SK-N-SH (cell line): Measurements from ENCODE around the gene ZFAND2A. TPM values are rescaled to one million over a fixed set of nuclear protein-coding genes. Genes with fewer than 3 reads are reported as not detected.

Experiments used
- CTCF ChIA-PET: fragments of 300-600, 350-600 bp; formaldehyde crosslinking; extraction: SDS; loops from one replicate; lab custom pipeline; 2021; lab: Yijun Ruan, JAX
- POLR2A ChIA-PET: fragments of 350-600 bp; sonication (Branson Sonifier 250); formaldehyde crosslinking; extraction: SDS; loops from one replicate; lab custom pipeline; 2020; ENCODE audit warnings: antibody characterized with exemption, inconsistent platforms; lab: Yijun Ruan, JAX
- DNase-seq: peaks from one replicate; pipeline ENCODE4 v3.0.0; 2012
- H2AFZ ChIP-seq: fragments of 200-600 bp; sonication (generic); 2 replicates; pipeline ENCODE4 v1.8.1; 2016; ENCODE audit warnings: antibody characterized with exemption, mild to moderate bottlenecking, low read depth
- H3F3A ChIP-seq: fragments of 200-600 bp; sonication (generic); replicated peaks from 2 replicates; pipeline ENCODE3; 2016; ENCODE audit warnings: antibody characterized with exemption, mild to moderate bottlenecking; ENCODE audit not compliant: insufficient read depth
- H3K27ac ChIP-seq, 2 experiments: fragments of 200-500 bp in 1 of 2; fragments of 200-600 bp in 1 of 2; sonication (Bioruptor generic) in 1 of 2; sonication (generic), shearing (Covaris generic) in 1 of 2; 2 replicates each; pipeline versions ENCODE4 v1.5.1 to v1.6.1; 2014 to 2016; ENCODE audit warnings: low read depth in 2 of 2, inconsistent platforms in 1 of 2, low read length in 1 of 2, mild to moderate bottlenecking in 1 of 2, mixed read lengths in 1 of 2
- H3K27me3 ChIP-seq: fragments of 200-600 bp; sonication (generic), shearing (Covaris generic); 2 replicates; pipeline ENCODE4 v1.6.1; 2016; ENCODE audit warnings: mixed run types; ENCODE audit not compliant: insufficient read depth
- H3K36me3 ChIP-seq, 2 experiments: fragments of 200-500 bp in 1 of 2; fragments of 200-600 bp in 1 of 2; sonication (Bioruptor generic) in 1 of 2; sonication (generic) in 1 of 2; replicated peaks in 1 of 2; 2 replicates each; pipeline versions ENCODE3 to v1.5.1; 2014 to 2016; ENCODE audit warnings: low read length in 1 of 2, mild to moderate bottlenecking in 1 of 2; ENCODE audit not compliant: insufficient read depth in 2 of 2, control insufficient read depth in 1 of 2
- H3K4me1 ChIP-seq, 2 experiments: fragments of 200-500 bp in 1 of 2; fragments of 200-600 bp in 1 of 2; sonication (Bioruptor generic) in 1 of 2; sonication (generic), shearing (Covaris generic) in 1 of 2; 2 replicates each; pipeline versions ENCODE4 v1.5.1 to v1.6.1; 2014 to 2016; ENCODE audit warnings: low read depth in 1 of 2, low read length in 1 of 2, mixed run types in 1 of 2; ENCODE audit not compliant: insufficient read depth in 2 of 2, control insufficient read depth in 1 of 2
- H3K4me2 ChIP-seq: fragments of 200-600 bp; sonication (generic), shearing (Covaris generic); 2 replicates; pipeline ENCODE4 v1.6.1; 2017; ENCODE audit warnings: mixed run types
- H3K4me3 ChIP-seq, 2 experiments: fragments of 200-500 bp in 1 of 2; fragments of 200-600 bp in 1 of 2; sonication (Bioruptor generic) in 1 of 2; sonication (generic), shearing (Covaris generic) in 1 of 2; 2 replicates each; pipeline versions ENCODE4 v1.5.1 to v1.8.1; 2014 to 2016; ENCODE audit warnings: low read depth in 2 of 2, inconsistent platforms in 1 of 2, low read length in 1 of 2, mild to moderate bottlenecking in 1 of 2, mixed read lengths in 1 of 2, moderate library complexity in 1 of 2
- H3K79me2 ChIP-seq: fragments of 200-600 bp; sonication (generic); 2 replicates; pipeline ENCODE4 v1.8.1; 2017; ENCODE audit warnings: mild to moderate bottlenecking; ENCODE audit not compliant: insufficient read depth
- H3K9ac ChIP-seq: fragments of 200-600 bp; sonication (generic); 2 replicates; pipeline ENCODE4 v1.6.1; 2017; ENCODE audit warnings: mixed run types
- H3K9me2 ChIP-seq: fragments of 200-600 bp; sonication (generic); 2 replicates; pipeline ENCODE4 v1.6.1; 2017; ENCODE audit warnings: mixed run types
- H3K9me3 ChIP-seq: fragments of 200-600 bp; sonication (generic); 2 replicates; pipeline ENCODE4 v1.6.1; 2017; ENCODE audit warnings: mixed run types, mild to moderate bottlenecking, moderate library complexity
- H4K20me1 ChIP-seq: fragments of 200-600 bp; sonication (generic); 2 replicates; pipeline ENCODE4 v1.6.1; 2017; ENCODE audit warnings: mild to moderate bottlenecking, mixed run types; ENCODE audit not compliant: insufficient read depth
- EZH2phosphoT487 ChIP-seq: fragments of 200-600 bp; sonication (generic); IDR thresholded peaks from 2 replicates; pipeline ENCODE4 v1.6.1; 2017; ENCODE audit warnings: low read depth, mixed run types, mild to moderate bottlenecking, antibody characterized with exemption, moderate library complexity, borderline replicate concordance
- FOSL2 ChIP-seq: IDR thresholded peaks from 2 replicates; pipeline ENCODE4 v1.4.0; 2012; ENCODE audit warnings: low read depth, mild to moderate bottlenecking, moderate library complexity, borderline replicate concordance
- FOXM1 ChIP-seq: IDR thresholded peaks from 2 replicates; pipeline ENCODE4 v1.4.0; 2012; ENCODE audit warnings: low read depth, mild to moderate bottlenecking
- JUND ChIP-seq: IDR thresholded peaks from 2 replicates; pipeline ENCODE4 v1.4.0; 2012
- MXI1 ChIP-seq: IDR thresholded peaks from 2 replicates; pipeline ENCODE4 v1.6.1; 2012; ENCODE audit warnings: mild to moderate bottlenecking, low read depth, low read length, improper control_type of control experiment
- RCOR1 ChIP-seq: fragments of 150-350 bp; IDR thresholded peaks from 2 replicates; pipeline ENCODE4 v1.6.1; 2017; ENCODE audit warnings: antibody characterized with exemption, low read length
- SIN3A ChIP-seq: IDR thresholded peaks from 2 replicates; pipeline ENCODE4 v1.6.1; 2012; ENCODE audit warnings: low read depth, mild to moderate bottlenecking, low read length, moderate library complexity, borderline replicate concordance
- SMC3 ChIP-seq: IDR thresholded peaks from 2 replicates; pipeline ENCODE4 v1.6.1; 2012; ENCODE audit warnings: low read depth, low read length, improper control_type of control experiment
- TEAD4 ChIP-seq: IDR thresholded peaks from 2 replicates; pipeline ENCODE4 v1.4.0; 2012; ENCODE audit warnings: mild to moderate bottlenecking, borderline replicate concordance; ENCODE audit not compliant: insufficient read depth
- YY1 ChIP-seq: IDR thresholded peaks from 2 replicates; pipeline ENCODE4 v1.4.0; 2012; ENCODE audit warnings: low read depth, mild to moderate bottlenecking
- WGBS: methylation state at CpG from one replicate; pipeline ENCODE4 v1.1.6; 2017; ENCODE audit warnings: low lambda C conversion rate; 5-methylcytosine and 5-hydroxymethylcytosine counted together
- polyA plus RNA-seq, 3 experiments: library from polyadenylated mRNA; depleted of rRNA; stranded (reverse); fragments of >200 nt; gene quantifications; 2 replicates each; pipeline ENCODE4 v1.2.3, GENCODE V29; 2012
- TF ChIP-seq, protein P1 (sequence below): IDR thresholded peaks from 2 replicates; pipeline ENCODE4 v1.6.1; 2012; ENCODE audit warnings: mild to moderate bottlenecking, low read depth, low read length, moderate library complexity
- TF ChIP-seq, protein P2 (sequence below): IDR thresholded peaks from 2 replicates; pipeline ENCODE4 v1.4.0; 2012; ENCODE audit warnings: low read depth, borderline replicate concordance
- TF ChIP-seq, protein P3 (sequence below): fragments of 200-600 bp; sonication (generic); IDR thresholded peaks from 2 replicates; pipeline ENCODE4 v1.6.1; 2017; ENCODE audit warnings: antibody characterized with exemption, mild to moderate bottlenecking, moderate library complexity
- TF ChIP-seq, protein P4 (sequence below): fragments of 150-350 bp; IDR thresholded peaks from 2 replicates; pipeline ENCODE4 v1.6.1; 2017; ENCODE audit warnings: antibody characterized with exemption, low read length, low read depth, borderline replicate concordance
- TF ChIP-seq, protein P5 (sequence below): IDR thresholded peaks from 2 replicates; pipeline ENCODE4 v1.4.0; 2012; ENCODE audit warnings: low read depth
- TF ChIP-seq, protein P6 (sequence below): fragments of 150-350 bp; IDR thresholded peaks from 2 replicates; pipeline ENCODE4 v1.6.1; 2016; ENCODE audit warnings: mild to moderate bottlenecking, low read depth, low read length

The ZFAND2A gene
- polyA plus RNA-seq, 1 of the 3 experiments (the other 2 are of a cell fraction), result 38.9 TPM

DNA sequence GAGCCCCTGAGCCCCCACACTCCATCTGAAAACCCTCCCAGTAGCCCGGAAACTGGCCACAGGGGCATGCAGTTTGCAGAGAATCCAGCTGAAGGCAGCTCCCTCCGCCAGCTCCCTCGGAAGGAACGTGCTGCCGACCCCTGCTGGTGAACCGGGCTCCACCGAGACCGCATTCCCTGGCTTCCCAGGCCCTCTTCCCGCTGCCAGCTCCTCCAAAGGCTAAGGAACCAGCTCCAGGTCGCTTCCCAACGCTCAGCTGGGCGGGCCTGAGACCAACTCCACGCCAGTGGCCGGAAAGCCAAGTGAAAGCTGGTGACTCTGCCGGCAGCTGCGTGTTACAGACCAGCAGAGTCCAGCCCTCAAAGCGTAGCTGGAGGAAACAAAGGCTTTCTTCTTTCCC, 36.3 kb downstream of the ZFAND2A start (continued):
- TF ChIP-seq, protein P1, sequence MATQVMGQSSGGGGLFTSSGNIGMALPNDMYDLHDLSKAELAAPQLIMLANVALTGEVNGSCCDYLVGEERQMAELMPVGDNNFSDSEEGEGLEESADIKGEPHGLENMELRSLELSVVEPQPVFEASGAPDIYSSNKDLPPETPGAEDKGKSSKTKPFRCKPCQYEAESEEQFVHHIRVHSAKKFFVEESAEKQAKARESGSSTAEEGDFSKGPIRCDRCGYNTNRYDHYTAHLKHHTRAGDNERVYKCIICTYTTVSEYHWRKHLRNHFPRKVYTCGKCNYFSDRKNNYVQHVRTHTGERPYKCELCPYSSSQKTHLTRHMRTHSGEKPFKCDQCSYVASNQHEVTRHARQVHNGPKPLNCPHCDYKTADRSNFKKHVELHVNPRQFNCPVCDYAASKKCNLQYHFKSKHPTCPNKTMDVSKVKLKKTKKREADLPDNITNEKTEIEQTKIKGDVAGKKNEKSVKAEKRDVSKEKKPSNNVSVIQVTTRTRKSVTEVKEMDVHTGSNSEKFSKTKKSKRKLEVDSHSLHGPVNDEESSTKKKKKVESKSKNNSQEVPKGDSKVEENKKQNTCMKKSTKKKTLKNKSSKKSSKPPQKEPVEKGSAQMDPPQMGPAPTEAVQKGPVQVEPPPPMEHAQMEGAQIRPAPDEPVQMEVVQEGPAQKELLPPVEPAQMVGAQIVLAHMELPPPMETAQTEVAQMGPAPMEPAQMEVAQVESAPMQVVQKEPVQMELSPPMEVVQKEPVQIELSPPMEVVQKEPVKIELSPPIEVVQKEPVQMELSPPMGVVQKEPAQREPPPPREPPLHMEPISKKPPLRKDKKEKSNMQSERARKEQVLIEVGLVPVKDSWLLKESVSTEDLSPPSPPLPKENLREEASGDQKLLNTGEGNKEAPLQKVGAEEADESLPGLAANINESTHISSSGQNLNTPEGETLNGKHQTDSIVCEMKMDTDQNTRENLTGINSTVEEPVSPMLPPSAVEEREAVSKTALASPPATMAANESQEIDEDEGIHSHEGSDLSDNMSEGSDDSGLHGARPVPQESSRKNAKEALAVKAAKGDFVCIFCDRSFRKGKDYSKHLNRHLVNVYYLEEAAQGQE, result no peak

DNA sequence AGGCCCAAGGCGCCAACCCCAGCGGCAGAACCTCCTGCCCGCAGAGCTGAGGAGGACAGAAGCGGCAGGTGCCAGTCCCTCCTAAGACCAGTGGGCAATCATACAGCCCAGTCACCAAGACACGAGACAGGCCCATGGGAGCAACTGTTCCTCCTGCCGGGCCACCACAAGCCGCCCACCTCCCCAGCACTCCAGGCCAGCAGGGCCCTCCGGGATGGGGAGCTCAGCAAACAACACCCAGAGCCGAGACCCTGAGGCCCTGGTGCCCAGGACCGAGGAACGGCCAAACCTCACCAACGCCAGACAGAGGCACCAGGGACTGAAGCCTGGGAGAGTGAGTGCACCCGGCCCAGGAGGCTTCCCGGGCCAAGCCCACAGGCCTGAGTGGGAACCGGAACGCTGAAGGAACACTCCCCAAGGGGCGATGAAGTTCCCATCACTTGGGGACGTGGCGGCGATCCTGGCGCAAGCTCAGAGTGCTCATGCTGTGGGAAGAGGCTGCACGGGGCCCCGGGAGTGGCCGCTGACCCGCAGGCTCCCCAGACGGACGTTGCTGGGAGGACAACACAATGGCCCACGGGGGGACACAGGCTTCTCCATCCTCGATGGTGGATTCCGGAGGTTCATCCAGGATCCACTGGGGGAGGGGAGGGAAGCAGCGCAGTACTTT, 37.0 kb downstream of the ZFAND2A start:
- H3K4me1 ChIP-seq, result 0 out of 4 replicates have a peak, but pooled peaks cover 0 to 8% of the 10 kb centered on the region in 2 experiments
- no peak for DNase-seq
- H3K4me2 ChIP-seq, result no peak overlapping the region
- no peaks in the 10 kb centered on the region for H3K9me3 ChIP-seq
- no peak overlapping the region for H3K4me3 ChIP-seq
- H3K27me3 ChIP-seq, result no peaks in the 10 kb centered on the region
- peaks cover 21% of the 10 kb centered on the region for H4K20me1 ChIP-seq
- H2AFZ ChIP-seq, result no peak overlapping the region
- POLR2A ChIA-PET, result no interaction called here
- H3F3A ChIP-seq, result no peaks in the 10 kb centered on the region
- H3K36me3 ChIP-seq, result peaks cover 15 to 16% of the 10 kb centered on the region in 2 experiments
- peaks cover 47% of the 10 kb centered on the region for H3K79me2 ChIP-seq
- H3K27ac ChIP-seq, result no peak overlapping the region
- 93% methylated on average over 25 of the region's 31 CpGs for WGBS
- CTCF ChIA-PET, result interaction anchor here (0.6 to 6.4 kb wide), 13 partner anchors 9 to 214 kb away, joined by 3 to 65 read pairs (median 5); partner anchors contain the start of gene GPER1
- no peaks in the 10 kb centered on the region for H3K9me2 ChIP-seq
- no peak overlapping the region for H3K9ac ChIP-seq
- TF ChIP-seq, protein P2, sequence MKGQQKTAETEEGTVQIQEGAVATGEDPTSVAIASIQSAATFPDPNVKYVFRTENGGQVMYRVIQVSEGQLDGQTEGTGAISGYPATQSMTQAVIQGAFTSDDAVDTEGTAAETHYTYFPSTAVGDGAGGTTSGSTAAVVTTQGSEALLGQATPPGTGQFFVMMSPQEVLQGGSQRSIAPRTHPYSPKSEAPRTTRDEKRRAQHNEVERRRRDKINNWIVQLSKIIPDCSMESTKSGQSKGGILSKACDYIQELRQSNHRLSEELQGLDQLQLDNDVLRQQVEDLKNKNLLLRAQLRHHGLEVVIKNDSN, result no peak
- TF ChIP-seq YY1, result no peak
- no peak for TF ChIP-seq MXI1
- no peak for TF ChIP-seq FOXM1
- TF ChIP-seq, protein P3, sequence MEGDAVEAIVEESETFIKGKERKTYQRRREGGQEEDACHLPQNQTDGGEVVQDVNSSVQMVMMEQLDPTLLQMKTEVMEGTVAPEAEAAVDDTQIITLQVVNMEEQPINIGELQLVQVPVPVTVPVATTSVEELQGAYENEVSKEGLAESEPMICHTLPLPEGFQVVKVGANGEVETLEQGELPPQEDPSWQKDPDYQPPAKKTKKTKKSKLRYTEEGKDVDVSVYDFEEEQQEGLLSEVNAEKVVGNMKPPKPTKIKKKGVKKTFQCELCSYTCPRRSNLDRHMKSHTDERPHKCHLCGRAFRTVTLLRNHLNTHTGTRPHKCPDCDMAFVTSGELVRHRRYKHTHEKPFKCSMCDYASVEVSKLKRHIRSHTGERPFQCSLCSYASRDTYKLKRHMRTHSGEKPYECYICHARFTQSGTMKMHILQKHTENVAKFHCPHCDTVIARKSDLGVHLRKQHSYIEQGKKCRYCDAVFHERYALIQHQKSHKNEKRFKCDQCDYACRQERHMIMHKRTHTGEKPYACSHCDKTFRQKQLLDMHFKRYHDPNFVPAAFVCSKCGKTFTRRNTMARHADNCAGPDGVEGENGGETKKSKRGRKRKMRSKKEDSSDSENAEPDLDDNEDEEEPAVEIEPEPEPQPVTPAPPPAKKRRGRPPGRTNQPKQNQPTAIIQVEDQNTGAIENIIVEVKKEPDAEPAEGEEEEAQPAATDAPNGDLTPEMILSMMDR, result no peak
- TF ChIP-seq FOSL2, result no peak
- TF ChIP-seq, protein P4, sequence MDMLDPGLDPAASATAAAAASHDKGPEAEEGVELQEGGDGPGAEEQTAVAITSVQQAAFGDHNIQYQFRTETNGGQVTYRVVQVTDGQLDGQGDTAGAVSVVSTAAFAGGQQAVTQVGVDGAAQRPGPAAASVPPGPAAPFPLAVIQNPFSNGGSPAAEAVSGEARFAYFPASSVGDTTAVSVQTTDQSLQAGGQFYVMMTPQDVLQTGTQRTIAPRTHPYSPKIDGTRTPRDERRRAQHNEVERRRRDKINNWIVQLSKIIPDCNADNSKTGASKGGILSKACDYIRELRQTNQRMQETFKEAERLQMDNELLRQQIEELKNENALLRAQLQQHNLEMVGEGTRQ, result no peak
- TF ChIP-seq, protein P5, sequence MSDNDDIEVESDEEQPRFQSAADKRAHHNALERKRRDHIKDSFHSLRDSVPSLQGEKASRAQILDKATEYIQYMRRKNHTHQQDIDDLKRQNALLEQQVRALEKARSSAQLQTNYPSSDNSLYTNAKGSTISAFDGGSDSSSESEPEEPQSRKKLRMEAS, result no peak
- TF ChIP-seq RCOR1, result no peak
- TF ChIP-seq, protein P6, sequence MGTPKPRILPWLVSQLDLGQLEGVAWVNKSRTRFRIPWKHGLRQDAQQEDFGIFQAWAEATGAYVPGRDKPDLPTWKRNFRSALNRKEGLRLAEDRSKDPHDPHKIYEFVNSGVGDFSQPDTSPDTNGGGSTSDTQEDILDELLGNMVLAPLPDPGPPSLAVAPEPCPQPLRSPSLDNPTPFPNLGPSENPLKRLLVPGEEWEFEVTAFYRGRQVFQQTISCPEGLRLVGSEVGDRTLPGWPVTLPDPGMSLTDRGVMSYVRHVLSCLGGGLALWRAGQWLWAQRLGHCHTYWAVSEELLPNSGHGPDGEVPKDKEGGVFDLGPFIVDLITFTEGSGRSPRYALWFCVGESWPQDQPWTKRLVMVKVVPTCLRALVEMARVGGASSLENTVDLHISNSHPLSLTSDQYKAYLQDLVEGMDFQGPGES, result no peak
- no peak for TF ChIP-seq JUND
- TF ChIP-seq SMC3, result no peak
- TF ChIP-seq SIN3A, result no peak
- no peak for TF ChIP-seq EZH2phosphoT487
- no peak for TF ChIP-seq TEAD4
- TF ChIP-seq, protein P1, result no peak
